ENCODE results near the gene RNFT2.

The RNFT2 gene

GRCh38 chr12:116838365-116838764 is 100.2 kb downstream of the RNFT2 start:
- Histone ChIP-seq H3K4me1 (ENCODE audit: control insufficient read depth, insufficient read depth, low read length) (no peaks in the 10 kb centered on the region), H3K27me3 (ENCODE audit: control insufficient read depth, insufficient read depth, low read length) (no peaks in the 10 kb centered on the region), H3K4me3 (ENCODE audit: low read length) (no peak overlapping the region), H3K27ac (ENCODE audit: low read depth, low read length) (no peak overlapping the region), H3K36me3 (ENCODE audit: control insufficient read depth, insufficient read depth, low read length) (no peaks in the 10 kb centered on the region), H3K9ac (ENCODE audit: low read length) (no peak overlapping the region)

- H3K4me3 ChIP-seq (ENCODE audit: low read length) = no peak overlapping the region
- no peaks in the 10 kb centered on the region for H3K4me1 ChIP-seq (ENCODE audit: control insufficient read depth, insufficient read depth, low read length)
- H3K27me3 ChIP-seq (ENCODE audit: control insufficient read depth, insufficient read depth, low read length) = no peaks in the 10 kb centered on the region
- no peak overlapping the region for H3K9ac ChIP-seq (ENCODE audit: low read length)
- no peak overlapping the region for H3K27ac ChIP-seq (ENCODE audit: low read depth, low read length)
- no peaks in the 10 kb centered on the region for H3K36me3 ChIP-seq (ENCODE audit: control insufficient read depth, insufficient read depth, low read length)
Observed at GRCh38 chr12:116839287-116839830, 101.2 kb downstream of the RNFT2 start.

- H3K36me3 ChIP-seq (ENCODE audit: control insufficient read depth, insufficient read depth, low read length) = no peaks in the 10 kb centered on the region
- no peaks in the 10 kb centered on the region for H3K4me1 ChIP-seq (ENCODE audit: control insufficient read depth, insufficient read depth, low read length)
- H3K27me3 ChIP-seq (ENCODE audit: control insufficient read depth, insufficient read depth, low read length) = no peaks in the 10 kb centered on the region
- H3K27ac ChIP-seq (ENCODE audit: low read depth, low read length) = no peak overlapping the region
- H3K4me3 ChIP-seq (ENCODE audit: low read length) = no peak overlapping the region
- no peak overlapping the region for H3K9ac ChIP-seq (ENCODE audit: low read length)
Observed at GRCh38 chr12:116843085-116843484, 105.0 kb downstream of the RNFT2 start.

GRCh38 chr12:116849216-116849615 is 111.1 kb downstream of the RNFT2 start:
- Histone ChIP-seq H3K27ac (ENCODE audit: low read depth, low read length) (no peak overlapping the region), H3K4me1 (ENCODE audit: control insufficient read depth, insufficient read depth, low read length) (no peaks in the 10 kb centered on the region), H3K4me3 (ENCODE audit: low read length) (no peak overlapping the region), H3K36me3 (ENCODE audit: control insufficient read depth, insufficient read depth, low read length) (no peaks in the 10 kb centered on the region), H3K9ac (ENCODE audit: low read length) (no peak overlapping the region), H3K27me3 (ENCODE audit: control insufficient read depth, insufficient read depth, low read length) (no peaks in the 10 kb centered on the region)

GRCh38 chr12:116852303-116852702 is 114.2 kb downstream of the RNFT2 start:
- no peak overlapping the region for H3K27ac ChIP-seq (ENCODE audit: low read depth, low read length)
- no peak overlapping the region for H3K9ac ChIP-seq (ENCODE audit: low read length)
- no peaks in the 10 kb centered on the region for H3K27me3 ChIP-seq (ENCODE audit: control insufficient read depth, insufficient read depth, low read length)
- H3K4me1 ChIP-seq (ENCODE audit: control insufficient read depth, insufficient read depth, low read length) = no peaks in the 10 kb centered on the region
- H3K36me3 ChIP-seq (ENCODE audit: control insufficient read depth, insufficient read depth, low read length) = no peaks in the 10 kb centered on the region
- no peak overlapping the region for H3K4me3 ChIP-seq (ENCODE audit: low read length)

GRCh38 chr12:116853507-116853906 is 115.4 kb downstream of the RNFT2 start:
- Histone ChIP-seq H3K27me3 (ENCODE audit: control insufficient read depth, insufficient read depth, low read length) (no peaks in the 10 kb centered on the region), H3K27ac (ENCODE audit: low read depth, low read length) (no peak overlapping the region), H3K36me3 (ENCODE audit: control insufficient read depth, insufficient read depth, low read length) (no peaks in the 10 kb centered on the region), H3K9ac (ENCODE audit: low read length) (no peak overlapping the region), H3K4me1 (ENCODE audit: control insufficient read depth, insufficient read depth, low read length) (no peaks in the 10 kb centered on the region), H3K4me3 (ENCODE audit: low read length) (no peak overlapping the region)

GRCh38 chr12:116855744-116856470 is 117.8 kb downstream of the RNFT2 start:
- Histone ChIP-seq H3K27me3 (ENCODE audit: control insufficient read depth, insufficient read depth, low read length) (no peaks in the 10 kb centered on the region), H3K9ac (ENCODE audit: low read length) (no peak overlapping the region), H3K4me3 (ENCODE audit: low read length) (no peak overlapping the region), H3K36me3 (ENCODE audit: control insufficient read depth, insufficient read depth, low read length) (no peaks in the 10 kb centered on the region), H3K4me1 (ENCODE audit: control insufficient read depth, insufficient read depth, low read length) (no peaks in the 10 kb centered on the region), H3K27ac (ENCODE audit: low read depth, low read length) (no peak overlapping the region)

- Histone ChIP-seq H3K9ac (ENCODE audit: low read length) (no peak overlapping the region), H3K27ac (ENCODE audit: low read depth, low read length) (no peak overlapping the region), H3K36me3 (ENCODE audit: control insufficient read depth, insufficient read depth, low read length) (no peaks in the 10 kb centered on the region), H3K4me3 (ENCODE audit: low read length) (no peak overlapping the region), H3K27me3 (ENCODE audit: control insufficient read depth, insufficient read depth, low read length) (no peaks in the 10 kb centered on the region), H3K4me1 (ENCODE audit: control insufficient read depth, insufficient read depth, low read length) (no peaks in the 10 kb centered on the region)
Observed at GRCh38 chr12:116856729-116857128, 118.6 kb downstream of the RNFT2 start.

- H3K27me3 ChIP-seq (ENCODE audit: control insufficient read depth, insufficient read depth, low read length) = no peaks in the 10 kb centered on the region
- no peak overlapping the region for H3K4me3 ChIP-seq (ENCODE audit: low read length)
Observed at GRCh38 chr12:116859079-116859478, 121.0 kb downstream of the RNFT2 start.

GRCh38 chr12:116860263-116860662 is 122.1 kb downstream of the RNFT2 start:
- H3K27me3 ChIP-seq (ENCODE audit: control insufficient read depth, insufficient read depth, low read length) = no peaks in the 10 kb centered on the region
- H3K27ac ChIP-seq (ENCODE audit: low read depth, low read length) = no peak overlapping the region
- no peak overlapping the region for H3K4me3 ChIP-seq (ENCODE audit: low read length)
- H3K36me3 ChIP-seq (ENCODE audit: control insufficient read depth, insufficient read depth, low read length) = no peaks in the 10 kb centered on the region
- H3K4me1 ChIP-seq (ENCODE audit: control insufficient read depth, insufficient read depth, low read length) = no peaks in the 10 kb centered on the region
- no peak overlapping the region for H3K9ac ChIP-seq (ENCODE audit: low read length)

More at GRCh38 chr12:116859079-116859478, 121.0 kb downstream of the RNFT2 start:
- H3K36me3 ChIP-seq (ENCODE audit: control insufficient read depth, insufficient read depth, low read length) = no peaks in the 10 kb centered on the region
- no peak overlapping the region for H3K9ac ChIP-seq (ENCODE audit: low read length)
- H3K27ac ChIP-seq (ENCODE audit: low read depth, low read length) = no peak overlapping the region
- no peaks in the 10 kb centered on the region for H3K4me1 ChIP-seq (ENCODE audit: control insufficient read depth, insufficient read depth, low read length)

GRCh38 chr12:116861320-116861719 is 123.2 kb downstream of the RNFT2 start:
- Histone ChIP-seq H3K4me1 (ENCODE audit: control insufficient read depth, insufficient read depth, low read length) (no peaks in the 10 kb centered on the region), H3K4me3 (ENCODE audit: low read length) (no peak overlapping the region), H3K36me3 (ENCODE audit: control insufficient read depth, insufficient read depth, low read length) (no peaks in the 10 kb centered on the region), H3K27me3 (ENCODE audit: control insufficient read depth, insufficient read depth, low read length) (no peaks in the 10 kb centered on the region), H3K27ac (ENCODE audit: low read depth, low read length) (no peak overlapping the region), H3K9ac (ENCODE audit: low read length) (no peak overlapping the region)

- H3K4me1 ChIP-seq (ENCODE audit: control insufficient read depth, insufficient read depth, low read length) = no peaks in the 10 kb centered on the region
- no peak overlapping the region for H3K4me3 ChIP-seq (ENCODE audit: low read length)
- no peaks in the 10 kb centered on the region for H3K36me3 ChIP-seq (ENCODE audit: control insufficient read depth, insufficient read depth, low read length)
- H3K27me3 ChIP-seq (ENCODE audit: control insufficient read depth, insufficient read depth, low read length) = no peaks in the 10 kb centered on the region
- no peak overlapping the region for H3K27ac ChIP-seq (ENCODE audit: low read depth, low read length)
- no peak overlapping the region for H3K9ac ChIP-seq (ENCODE audit: low read length)
Observed at GRCh38 chr12:116862167-116862566, 124.1 kb downstream of the RNFT2 start.

GRCh38 chr12:116863275-116863767 is 125.2 kb downstream of the RNFT2 start:
- Histone ChIP-seq H3K4me1 (ENCODE audit: control insufficient read depth, insufficient read depth, low read length) (no peaks in the 10 kb centered on the region), H3K27me3 (ENCODE audit: control insufficient read depth, insufficient read depth, low read length) (no peaks in the 10 kb centered on the region), H3K9ac (ENCODE audit: low read length) (no peak overlapping the region), H3K36me3 (ENCODE audit: control insufficient read depth, insufficient read depth, low read length) (no peaks in the 10 kb centered on the region), H3K4me3 (ENCODE audit: low read length) (no peak overlapping the region), H3K27ac (ENCODE audit: low read depth, low read length) (no peak overlapping the region)
